Measurements from ENCODE around the gene GNB4. TPM values are rescaled to one million over a fixed set of nuclear protein-coding genes. Genes with fewer than 3 reads are reported as not detected.
A peak's percentile ranks its signal among the peaks of the same experiment; 100 is the strongest.

GNB4 gene
- total RNA-seq, 1 experiment from 2014 or later = 36.7 TPM

GRCh38 chr3:179451265-179452175 is at the start of gene GNB4 (continued):
- no peak for TF ChIP-seq ATF3 (CRISPR knock-in tag; conservative IDR thresholded peaks at IDR 0.05)
- TF ChIP-seq SOX15 (CRISPR knock-in tag; IDR thresholded peaks at IDR 0.05) = no peak
- TF ChIP-seq ZNF219 (CRISPR knock-in tag; IDR thresholded peaks at IDR 0.05; ENCODE audit: borderline replicate concordance) = 0 out of 2 replicates have a peak, but pooled peaks have one; percentile 47
- TF ChIP-seq EMX1 (CRISPR knock-in tag; IDR thresholded peaks at IDR 0.05) = no peak
- TF ChIP-seq SP1 (CRISPR knock-in tag; conservative IDR thresholded peaks at IDR 0.05) = peak; percentile 51; the same call in 1 of the 2 replicates
- peak; percentile 90; the same call in 1 of the 2 replicates for TF ChIP-seq ETV6 (CRISPR knock-in tag; IDR thresholded peaks at IDR 0.05)
- no peak for TF ChIP-seq SMAD4 (CRISPR knock-in tag; IDR thresholded peaks at IDR 0.05)
- TF ChIP-seq USF1 (CRISPR knock-in tag; IDR thresholded peaks at IDR 0.05) = no peak
- TF ChIP-seq NR3C1 (CRISPR knock-in tag; conservative IDR thresholded peaks at IDR 0.05; ENCODE audit: low read depth) = 0 out of 2 replicates have a peak, but pooled peaks have one; percentile 77
- no peak for TF ChIP-seq PREB (CRISPR knock-in tag; IDR thresholded peaks at IDR 0.05; ENCODE audit: borderline replicate concordance)
- peak; percentile 68; the same call in 1 of the 2 replicates for TF ChIP-seq MAX (CRISPR knock-in tag; IDR thresholded peaks at IDR 0.05)
- TF ChIP-seq SMAD3 (CRISPR knock-in tag; IDR thresholded peaks at IDR 0.05; ENCODE audit: borderline replicate concordance) = no peak
- TF ChIP-seq TCF7 (CRISPR knock-in tag; IDR thresholded peaks at IDR 0.05; ENCODE audit: low read depth) = 0 out of 2 replicates have a peak, but pooled peaks have one; percentile 44
- TF ChIP-seq AR (CRISPR knock-in tag; IDR thresholded peaks at IDR 0.05) = no peak
- TF ChIP-seq ELF4 (CRISPR knock-in tag; IDR thresholded peaks at IDR 0.05; ENCODE audit: low read depth) = 0 out of 2 replicates have a peak, but pooled peaks have one; percentile 21
- TF ChIP-seq ESRRA (CRISPR knock-in tag; IDR thresholded peaks at IDR 0.05; ENCODE audit: borderline replicate concordance) = no peak
- TF ChIP-seq HMGXB4 (CRISPR knock-in tag; IDR thresholded peaks at IDR 0.05) = peak; percentile 80
- TF ChIP-seq ZNF317 (CRISPR knock-in tag; IDR thresholded peaks at IDR 0.05; ENCODE audit: borderline replicate concordance, low read depth) = no peak
- no peak for TF ChIP-seq ZNF671 (CRISPR knock-in tag; IDR thresholded peaks at IDR 0.05)
- peak; percentile 90 for TF ChIP-seq E2F5 (CRISPR knock-in tag; IDR thresholded peaks at IDR 0.05)
- peak; percentile 88 for TF ChIP-seq KAT7 (CRISPR knock-in tag; IDR thresholded peaks at IDR 0.05; ENCODE audit: borderline replicate concordance)
- 0 out of 2 replicates have a peak, but pooled peaks have one; percentile 19 for TF ChIP-seq TEAD1 (CRISPR knock-in tag; IDR thresholded peaks at IDR 0.05)
- peak; percentile 21; the same call in 1 of the 2 replicates for TF ChIP-seq JUN (CRISPR knock-in tag; IDR thresholded peaks at IDR 0.05)
- TF ChIP-seq CTCF (IDR thresholded peaks at IDR 0.05) = no peak
- TF ChIP-seq FOXP4 (CRISPR knock-in tag; IDR thresholded peaks at IDR 0.05) = peak; percentile 88
- no peak for TF ChIP-seq GRHL2 (CRISPR knock-in tag; IDR thresholded peaks at IDR 0.05; ENCODE audit: insufficient replicate concordance, severe bottlenecking)
